Measurements from ENCODE around the gene TM7SF2.

GRCh38 chr11:65108469-65109123 lies 3.1 kb upstream of the TM7SF2 start:
- TF ChIP-seq NFYB (CRISPR knock-in tag; conservative IDR thresholded peaks at IDR 0.05; ENCODE audit: low read depth): no peak
- no peak for TF ChIP-seq MAX (CRISPR knock-in tag; IDR thresholded peaks at IDR 0.05)
- TF ChIP-seq CTCF (IDR thresholded peaks at IDR 0.05): no peak
- TF ChIP-seq, protein P1, sequence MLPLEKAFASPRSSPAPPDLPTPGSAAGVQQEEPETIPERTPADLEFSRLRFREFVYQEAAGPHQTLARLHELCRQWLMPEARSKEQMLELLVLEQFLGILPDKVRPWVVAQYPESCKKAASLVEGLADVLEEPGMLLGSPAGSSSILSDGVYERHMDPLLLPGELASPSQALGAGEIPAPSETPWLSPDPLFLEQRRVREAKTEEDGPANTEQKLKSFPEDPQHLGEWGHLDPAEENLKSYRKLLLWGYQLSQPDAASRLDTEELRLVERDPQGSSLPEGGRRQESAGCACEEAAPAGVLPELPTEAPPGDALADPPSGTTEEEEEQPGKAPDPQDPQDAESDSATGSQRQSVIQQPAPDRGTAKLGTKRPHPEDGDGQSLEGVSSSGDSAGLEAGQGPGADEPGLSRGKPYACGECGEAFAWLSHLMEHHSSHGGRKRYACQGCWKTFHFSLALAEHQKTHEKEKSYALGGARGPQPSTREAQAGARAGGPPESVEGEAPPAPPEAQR (CRISPR knock-in tag; IDR thresholded peaks at IDR 0.05): no peak
- TF ChIP-seq ZNF317 (CRISPR knock-in tag; IDR thresholded peaks at IDR 0.05; ENCODE audit: borderline replicate concordance, low read depth): no peak
- TF ChIP-seq, protein P2, sequence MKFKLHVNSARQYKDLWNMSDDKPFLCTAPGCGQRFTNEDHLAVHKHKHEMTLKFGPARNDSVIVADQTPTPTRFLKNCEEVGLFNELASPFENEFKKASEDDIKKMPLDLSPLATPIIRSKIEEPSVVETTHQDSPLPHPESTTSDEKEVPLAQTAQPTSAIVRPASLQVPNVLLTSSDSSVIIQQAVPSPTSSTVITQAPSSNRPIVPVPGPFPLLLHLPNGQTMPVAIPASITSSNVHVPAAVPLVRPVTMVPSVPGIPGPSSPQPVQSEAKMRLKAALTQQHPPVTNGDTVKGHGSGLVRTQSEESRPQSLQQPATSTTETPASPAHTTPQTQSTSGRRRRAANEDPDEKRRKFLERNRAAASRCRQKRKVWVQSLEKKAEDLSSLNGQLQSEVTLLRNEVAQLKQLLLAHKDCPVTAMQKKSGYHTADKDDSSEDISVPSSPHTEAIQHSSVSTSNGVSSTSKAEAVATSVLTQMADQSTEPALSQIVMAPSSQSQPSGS (CRISPR knock-in tag; IDR thresholded peaks at IDR 0.05; ENCODE audit: borderline replicate concordance, low read depth): no peak
- no peak for TF ChIP-seq ESRRA (CRISPR knock-in tag; IDR thresholded peaks at IDR 0.05; ENCODE audit: borderline replicate concordance)
- TF ChIP-seq USF2 (CRISPR knock-in tag; IDR thresholded peaks at IDR 0.05): no peak
- TF ChIP-seq, protein P3, sequence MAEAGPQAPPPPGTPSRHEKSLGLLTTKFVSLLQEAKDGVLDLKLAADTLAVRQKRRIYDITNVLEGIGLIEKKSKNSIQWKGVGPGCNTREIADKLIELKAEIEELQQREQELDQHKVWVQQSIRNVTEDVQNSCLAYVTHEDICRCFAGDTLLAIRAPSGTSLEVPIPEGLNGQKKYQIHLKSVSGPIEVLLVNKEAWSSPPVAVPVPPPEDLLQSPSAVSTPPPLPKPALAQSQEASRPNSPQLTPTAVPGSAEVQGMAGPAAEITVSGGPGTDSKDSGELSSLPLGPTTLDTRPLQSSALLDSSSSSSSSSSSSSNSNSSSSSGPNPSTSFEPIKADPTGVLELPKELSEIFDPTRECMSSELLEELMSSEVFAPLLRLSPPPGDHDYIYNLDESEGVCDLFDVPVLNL (CRISPR knock-in tag; IDR thresholded peaks at IDR 0.05; ENCODE audit: borderline replicate concordance, low read depth): no peak
- TF ChIP-seq FOXP4 (CRISPR knock-in tag; IDR thresholded peaks at IDR 0.05): no peak
- no peak for TF ChIP-seq TEAD4 (CRISPR knock-in tag; IDR thresholded peaks at IDR 0.05)
- no peak for TF ChIP-seq SMAD4 (CRISPR knock-in tag; IDR thresholded peaks at IDR 0.05)
